Keratinocyte (primary cell): ENCODE data around the gene PLP1. TPM values are rescaled to one million over a fixed set of nuclear protein-coding genes. Genes with fewer than 3 reads are reported as not detected.

Experiments
- DNase-seq: peaks from one replicate; pipeline ENCODE4 v3.0.0-alpha.2; 2011; ENCODE audit warnings: low read depth, missing footprints, low spot score
- FAIRE-seq: peaks from 2 replicates; lab custom pipeline; 2011; peaks lifted over from hg19 to GRCh38; lab: Jason Lieb, UNC
- H2AFZ ChIP-seq: 2 replicates; pipeline ENCODE4 v1.6.0; 2012; ENCODE audit warnings: low read length, control low read depth, inconsistent platforms; ENCODE audit not compliant: control insufficient read depth
- H3K27ac ChIP-seq: 2 replicates; pipeline ENCODE4 v1.5.1; 2011; ENCODE audit warnings: low read length; ENCODE audit not compliant: control insufficient read depth, insufficient read depth
- H3K27me3 ChIP-seq: 3 replicates; pipeline ENCODE4 v1.6.0; 2011; ENCODE audit warnings: low read length; ENCODE audit not compliant: control insufficient read depth, insufficient read depth; ENCODE audit errors: extremely low read depth
- H3K36me3 ChIP-seq, 2 experiments: 2 replicates in 1 of 2; 3 replicates in 1 of 2; pipeline ENCODE4 v1.5.1; 2011; ENCODE audit warnings: low read length in 2 of 2, mild to moderate bottlenecking in 1 of 2; ENCODE audit not compliant: control insufficient read depth in 2 of 2, insufficient read depth in 2 of 2; ENCODE audit errors: extremely low read depth in 1 of 2
- H3K4me1 ChIP-seq: 3 replicates; pipeline ENCODE4 v1.5.1; 2011; ENCODE audit warnings: low read length; ENCODE audit not compliant: control insufficient read depth, insufficient read depth; ENCODE audit errors: extremely low read depth
- H3K4me2 ChIP-seq: 3 replicates; pipeline ENCODE4 v1.6.0; 2011; ENCODE audit warnings: low read depth, low read length; ENCODE audit not compliant: control insufficient read depth, insufficient read depth; ENCODE audit errors: extremely low read depth
- H3K4me3 ChIP-seq, 3 experiments: fragments of 200-600 bp in 1 of 3; sonication (generic) in 1 of 3; 2 replicates in 2 of 3; 3 replicates in 1 of 3; pipeline ENCODE4 v1.5.1; 2011 to 2016; ENCODE audit warnings: low read length in 3 of 3, mild to moderate bottlenecking in 3 of 3, control low read depth in 2 of 3, inconsistent platforms in 1 of 3, low read depth in 1 of 3, mixed read lengths in 1 of 3, mixed run types in 1 of 3, moderate library complexity in 1 of 3; ENCODE audit not compliant: control insufficient read depth in 2 of 3, insufficient read depth in 2 of 3; ENCODE audit errors: extremely low read depth in 1 of 3
- H3K79me2 ChIP-seq: 2 replicates; pipeline ENCODE4 v1.6.0; 2012; ENCODE audit warnings: low read length; ENCODE audit not compliant: control insufficient read depth, insufficient read depth
- H3K9ac ChIP-seq: 3 replicates; pipeline ENCODE4 v1.6.0; 2011; ENCODE audit warnings: low read length; ENCODE audit not compliant: control insufficient read depth, insufficient read depth; ENCODE audit errors: extremely low read depth
- H3K9me1 ChIP-seq: 3 replicates; pipeline ENCODE4 v1.6.0; 2011; ENCODE audit warnings: low read length; ENCODE audit not compliant: control insufficient read depth, insufficient read depth; ENCODE audit errors: extremely low read depth
- H3K9me3 ChIP-seq: 2 replicates; pipeline ENCODE4 v1.5.1; 2012; ENCODE audit warnings: low read depth, low read length; ENCODE audit not compliant: control insufficient read depth
- H4K20me1 ChIP-seq: 3 replicates; pipeline ENCODE4 v1.6.0; 2011; ENCODE audit warnings: low read length; ENCODE audit not compliant: control insufficient read depth, insufficient read depth; ENCODE audit errors: extremely low read depth
- EZH2 ChIP-seq: IDR thresholded peaks from one replicate; pipeline ENCODE4 v1.6.1; 2012; ENCODE audit warnings: inconsistent platforms, mild to moderate bottlenecking, low read length, moderate library complexity
- dilution Hi-C: fragments of 300-500 bp; cut with MboI; formaldehyde crosslinking; loops from one replicate; pipeline ENCODE4 v1.7.0; 2020; ENCODE audit warnings: low sequenced_read_pairs; ENCODE audit not compliant: extremely low pct_ligation_motif_present
- polyA plus RNA-seq, 5 experiments: library from polyadenylated mRNA; depleted of rRNA in 3 of 5; stranded (reverse) in 3 of 5; stranded (forward) in 1 of 5; unstranded in 1 of 5; fragments of >200 nt; gene quantifications; 1 replicate in 1 of 5; 2 replicates in 3 of 5; 3 replicates in 1 of 5; pipeline versions ENCODE4 v1.2.1 to v1.2.3, GENCODE V29; 2011 to 2012; ENCODE audit warnings: missing spikeins in 2 of 5, low read depth in 1 of 5, low replicate concordance in 1 of 5
- TF ChIP-seq, protein P1 (sequence below), 3 experiments: IDR thresholded peaks in 1 of 3; conservative IDR thresholded peaks in 1 of 3; optimal IDR thresholded peaks in 1 of 3; 2 replicates in 2 of 3; 3 replicates in 1 of 3; pipeline versions ENCODE3 to v1.5.1; 2011; ENCODE audit warnings: low read length in 3 of 3, mild to moderate bottlenecking in 3 of 3, moderate library complexity in 2 of 3, control low read depth in 1 of 3, inconsistent platforms in 1 of 3; ENCODE audit not compliant: insufficient read depth in 2 of 3; ENCODE audit errors: extremely low read depth in 1 of 3

The PLP1 gene
- polyA plus RNA-seq, 1 donor (not counting 4 experiments of a cell fraction or from before 2014, with no cell fraction given): not detected

DNA sequence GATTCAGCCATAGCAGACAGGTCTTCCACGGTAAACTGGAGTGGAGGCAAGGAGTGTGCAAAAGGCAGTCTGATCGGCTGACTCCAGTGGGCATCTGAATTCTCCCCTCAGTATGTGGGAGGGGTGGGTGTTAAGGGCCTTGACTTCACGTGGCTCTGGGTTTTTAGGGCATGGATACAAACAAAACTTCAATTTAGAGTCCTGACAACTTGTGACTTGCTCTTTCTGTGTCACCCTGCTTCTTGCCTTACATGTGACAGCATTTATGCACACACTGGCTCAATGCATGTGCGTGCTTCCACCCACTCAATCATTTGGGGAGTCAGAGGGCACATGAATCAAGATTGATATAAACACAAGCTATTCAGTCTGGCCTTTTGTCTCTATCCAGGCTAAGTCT, 17.5 kb downstream of the PLP1 start:
- Histone ChIP-seq H3K4me3 (no peak overlapping the region), H3K79me2 (no peaks in the 10 kb centered on the region), H3K9me1 (no peaks in the 10 kb centered on the region), H3K36me3 (no peaks in the 10 kb centered on the region), H3K4me1 (peaks cover 16% of the 10 kb centered on the region), H2AFZ (no peak overlapping the region), H3K27me3 (no peaks in the 10 kb centered on the region), H3K27ac (no peak overlapping the region), H3K9me3 (no peaks in the 10 kb centered on the region), H3K9ac (no peak overlapping the region), H3K4me2 (no peak overlapping the region), H4K20me1 (no peaks in the 10 kb centered on the region)
- FAIRE-seq (no peak), DNase-seq (no peak)
- TF ChIP-seq EZH2: no peak
- TF ChIP-seq, protein P1, sequence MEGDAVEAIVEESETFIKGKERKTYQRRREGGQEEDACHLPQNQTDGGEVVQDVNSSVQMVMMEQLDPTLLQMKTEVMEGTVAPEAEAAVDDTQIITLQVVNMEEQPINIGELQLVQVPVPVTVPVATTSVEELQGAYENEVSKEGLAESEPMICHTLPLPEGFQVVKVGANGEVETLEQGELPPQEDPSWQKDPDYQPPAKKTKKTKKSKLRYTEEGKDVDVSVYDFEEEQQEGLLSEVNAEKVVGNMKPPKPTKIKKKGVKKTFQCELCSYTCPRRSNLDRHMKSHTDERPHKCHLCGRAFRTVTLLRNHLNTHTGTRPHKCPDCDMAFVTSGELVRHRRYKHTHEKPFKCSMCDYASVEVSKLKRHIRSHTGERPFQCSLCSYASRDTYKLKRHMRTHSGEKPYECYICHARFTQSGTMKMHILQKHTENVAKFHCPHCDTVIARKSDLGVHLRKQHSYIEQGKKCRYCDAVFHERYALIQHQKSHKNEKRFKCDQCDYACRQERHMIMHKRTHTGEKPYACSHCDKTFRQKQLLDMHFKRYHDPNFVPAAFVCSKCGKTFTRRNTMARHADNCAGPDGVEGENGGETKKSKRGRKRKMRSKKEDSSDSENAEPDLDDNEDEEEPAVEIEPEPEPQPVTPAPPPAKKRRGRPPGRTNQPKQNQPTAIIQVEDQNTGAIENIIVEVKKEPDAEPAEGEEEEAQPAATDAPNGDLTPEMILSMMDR (optimal IDR thresholded peaks at IDR 0.05 in 1 of 3, IDR thresholded peaks at IDR 0.05 in 1 of 3, conservative IDR thresholded peaks at IDR 0.05 in 1 of 3; ENCODE audit: extremely low read depth in 1 of 3, insufficient read depth in 2 of 3, low read length in 3 of 3): no peak
- dilution Hi-C loops: no loop called here

DNA sequence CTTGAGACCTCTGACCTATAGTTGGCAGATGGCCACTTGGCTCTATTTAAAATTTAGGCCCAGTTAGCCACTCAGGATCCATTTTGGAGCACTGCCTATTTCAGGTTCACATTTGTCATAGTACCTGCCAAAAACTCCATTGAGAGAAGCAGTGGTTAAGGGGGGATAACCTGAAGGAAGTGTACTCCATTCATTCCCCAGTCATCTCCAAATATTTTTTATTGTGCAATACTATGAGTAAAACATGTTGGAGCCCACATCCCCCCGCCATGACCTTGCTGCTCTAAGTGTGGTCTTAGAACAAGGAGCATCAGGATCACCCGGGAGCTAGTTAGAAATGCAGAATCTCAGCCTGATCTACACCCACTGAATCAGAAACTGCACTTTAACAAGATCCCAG, 21.1 kb downstream of the PLP1 start:
- H3K27ac ChIP-seq: no peak overlapping the region
- H4K20me1 ChIP-seq: no peaks in the 10 kb centered on the region
- H3K79me2 ChIP-seq: no peaks in the 10 kb centered on the region
- dilution Hi-C loops: no loop called here
- H3K4me3 ChIP-seq: no peak overlapping the region
- no peaks in the 10 kb centered on the region for H3K9me1 ChIP-seq
- no peak overlapping the region for H2AFZ ChIP-seq
- FAIRE-seq (no peak), DNase-seq (no peak)
- H3K27me3 ChIP-seq: no peaks in the 10 kb centered on the region
- H3K9ac ChIP-seq: no peak overlapping the region
- H3K4me2 ChIP-seq: no peak overlapping the region
- no peaks in the 10 kb centered on the region for H3K36me3 ChIP-seq
- H3K4me1 ChIP-seq: peaks cover 11% of the 10 kb centered on the region
- TF ChIP-seq, protein P1 (optimal IDR thresholded peaks at IDR 0.05 in 1 of 3, IDR thresholded peaks at IDR 0.05 in 1 of 3, conservative IDR thresholded peaks at IDR 0.05 in 1 of 3; ENCODE audit: extremely low read depth in 1 of 3, insufficient read depth in 2 of 3, low read length in 3 of 3): no peak
- H3K9me3 ChIP-seq: no peaks in the 10 kb centered on the region
